Activated naive CD8-positive, alpha-beta T cell (primary cell): ENCODE results near the gene EED.

Source experiments
- H3K27ac Mint-ChIP-seq: one replicate; pipeline ENCODE4 v1.8.0; 2021; ENCODE audit warnings: mixed read lengths
- H3K27me3 Mint-ChIP-seq: one replicate; pipeline ENCODE4 v1.8.0; 2021; ENCODE audit warnings: mixed read lengths
- H3K36me3 Mint-ChIP-seq: one replicate; pipeline ENCODE4 v1.8.0; 2021; ENCODE audit warnings: mixed read lengths
- H3K4me1 Mint-ChIP-seq: one replicate; pipeline ENCODE4 v1.8.0; 2021; ENCODE audit warnings: low read depth, mixed read lengths
- H3K4me3 Mint-ChIP-seq: one replicate; pipeline ENCODE4 v1.8.0; 2021; ENCODE audit warnings: mild to moderate bottlenecking, mixed read lengths
- H3K9me3 Mint-ChIP-seq: one replicate; pipeline ENCODE4 v1.8.0; 2021; ENCODE audit warnings: low read depth, mixed read lengths

The EED gene

GRCh38 chr11:86244522-86245368 lies at the start of gene EED:
EED (plus strand) TSS chr11:86244753; CDS start chr11:86245230, 477 bp downstream.
- no peak within 1 kb of the TSS for H3K4me3 Mint-ChIP-seq

GRCh38 chr11:86194998-86195397 lies 49.6 kb upstream of the EED start:
- Mint-ChIP-seq H3K4me1 (peaks cover 14% of the 10 kb centered on the region), H3K36me3 (no peaks in the 10 kb centered on the region), H3K9me3 (no peaks in the 10 kb centered on the region), H3K4me3 (no peak overlapping the region), H3K27me3 (no peaks in the 10 kb centered on the region), H3K27ac (no peak overlapping the region)

More at GRCh38 chr11:86244522-86245368, at the start of gene EED:
- Mint-ChIP-seq H3K36me3 (peaks cover 3% of the 10 kb centered on the region), H3K4me1 (peaks cover 28% of the 10 kb centered on the region), H3K27me3 (no peaks in the 10 kb centered on the region), H3K9me3 (no peaks in the 10 kb centered on the region), H3K27ac (no peak within 1 kb of the TSS)

- H3K4me1 Mint-ChIP-seq: peaks cover 14% of the 10 kb centered on the region
- no peaks in the 10 kb centered on the region for H3K9me3 Mint-ChIP-seq
- no peaks in the 10 kb centered on the region for H3K27me3 Mint-ChIP-seq
- no peak overlapping the region for H3K27ac Mint-ChIP-seq
- no peak overlapping the region for H3K4me3 Mint-ChIP-seq
- H3K36me3 Mint-ChIP-seq: no peaks in the 10 kb centered on the region
Observed at GRCh38 chr11:86196085-86196696, 48.4 kb upstream of the EED start.

- Mint-ChIP-seq H3K9me3 (no peaks in the 10 kb centered on the region), H3K36me3 (no peaks in the 10 kb centered on the region), H3K27me3 (no peaks in the 10 kb centered on the region), H3K27ac (no peak overlapping the region), H3K4me1 (peaks cover 14% of the 10 kb centered on the region), H3K4me3 (no peak overlapping the region)
Observed at GRCh38 chr11:86196913-86197312, 47.6 kb upstream of the EED start.

GRCh38 chr11:86197448-86197847 lies 47.1 kb upstream of the EED start:
- H3K27me3 Mint-ChIP-seq: no peaks in the 10 kb centered on the region
- no peak overlapping the region for H3K4me3 Mint-ChIP-seq
- H3K9me3 Mint-ChIP-seq: no peaks in the 10 kb centered on the region
- no peaks in the 10 kb centered on the region for H3K36me3 Mint-ChIP-seq
- H3K4me1 Mint-ChIP-seq: peaks cover 13% of the 10 kb centered on the region
- H3K27ac Mint-ChIP-seq: no peak overlapping the region

GRCh38 chr11:86198139-86198538 lies 46.4 kb upstream of the EED start:
- Mint-ChIP-seq H3K4me1 (peaks cover 6% of the 10 kb centered on the region), H3K9me3 (no peaks in the 10 kb centered on the region), H3K4me3 (no peak overlapping the region), H3K36me3 (no peaks in the 10 kb centered on the region), H3K27ac (no peak overlapping the region), H3K27me3 (no peaks in the 10 kb centered on the region)

GRCh38 chr11:86199354-86199753 lies 45.2 kb upstream of the EED start:
- Mint-ChIP-seq H3K36me3 (no peaks in the 10 kb centered on the region), H3K27me3 (no peaks in the 10 kb centered on the region), H3K27ac (no peak overlapping the region), H3K9me3 (no peaks in the 10 kb centered on the region), H3K4me1 (no peaks in the 10 kb centered on the region), H3K4me3 (no peak overlapping the region)

GRCh38 chr11:86201371-86201884 lies 43.1 kb upstream of the EED start:
- no peaks in the 10 kb centered on the region for H3K9me3 Mint-ChIP-seq
- H3K27ac Mint-ChIP-seq: no peak overlapping the region
- H3K4me1 Mint-ChIP-seq: no peaks in the 10 kb centered on the region
- no peaks in the 10 kb centered on the region for H3K36me3 Mint-ChIP-seq
- no peak overlapping the region for H3K4me3 Mint-ChIP-seq
- no peaks in the 10 kb centered on the region for H3K27me3 Mint-ChIP-seq

GRCh38 chr11:86202013-86202336 lies 42.6 kb upstream of the EED start:
- H3K36me3 Mint-ChIP-seq: no peaks in the 10 kb centered on the region
- H3K4me1 Mint-ChIP-seq: no peaks in the 10 kb centered on the region

GRCh38 chr11:86204356-86204755 lies 40.2 kb upstream of the EED start:
- H3K4me3 Mint-ChIP-seq: no peak overlapping the region
- no peaks in the 10 kb centered on the region for H3K4me1 Mint-ChIP-seq
- no peaks in the 10 kb centered on the region for H3K9me3 Mint-ChIP-seq
- no peaks in the 10 kb centered on the region for H3K27me3 Mint-ChIP-seq
- H3K36me3 Mint-ChIP-seq: no peaks in the 10 kb centered on the region
- no peak overlapping the region for H3K27ac Mint-ChIP-seq

More at GRCh38 chr11:86202013-86202336, 42.6 kb upstream of the EED start:
- Mint-ChIP-seq H3K9me3 (no peaks in the 10 kb centered on the region), H3K4me3 (no peak overlapping the region), H3K27ac (no peak overlapping the region), H3K27me3 (no peaks in the 10 kb centered on the region)

- H3K4me1 Mint-ChIP-seq: peaks cover 4% of the 10 kb centered on the region
- H3K4me3 Mint-ChIP-seq: no peak overlapping the region
- H3K27ac Mint-ChIP-seq: no peak overlapping the region
- no peaks in the 10 kb centered on the region for H3K36me3 Mint-ChIP-seq
- H3K9me3 Mint-ChIP-seq: no peaks in the 10 kb centered on the region
- H3K27me3 Mint-ChIP-seq: no peaks in the 10 kb centered on the region
Observed at GRCh38 chr11:86205421-86206336, 38.9 kb upstream of the EED start.

GRCh38 chr11:86206337-86206695 lies 38.2 kb upstream of the EED start:
- peaks cover 6% of the 10 kb centered on the region for H3K4me1 Mint-ChIP-seq
- H3K4me3 Mint-ChIP-seq: no peak overlapping the region
- H3K36me3 Mint-ChIP-seq: no peaks in the 10 kb centered on the region
- no peaks in the 10 kb centered on the region for H3K9me3 Mint-ChIP-seq
- H3K27me3 Mint-ChIP-seq: no peaks in the 10 kb centered on the region
- no peak overlapping the region for H3K27ac Mint-ChIP-seq

- Mint-ChIP-seq H3K36me3 (no peaks in the 10 kb centered on the region), H3K27me3 (no peaks in the 10 kb centered on the region), H3K9me3 (no peaks in the 10 kb centered on the region), H3K4me3 (no peak overlapping the region), H3K4me1 (peaks cover 13% of the 10 kb centered on the region), H3K27ac (no peak overlapping the region)
Observed at GRCh38 chr11:86207413-86207812, 37.1 kb upstream of the EED start.

- no peaks in the 10 kb centered on the region for H3K27me3 Mint-ChIP-seq
- no peak overlapping the region for H3K27ac Mint-ChIP-seq
- peaks cover 13% of the 10 kb centered on the region for H3K4me1 Mint-ChIP-seq
- H3K36me3 Mint-ChIP-seq: no peaks in the 10 kb centered on the region
- H3K9me3 Mint-ChIP-seq: no peaks in the 10 kb centered on the region
- H3K4me3 Mint-ChIP-seq: no peak overlapping the region
Observed at GRCh38 chr11:86208572-86208971, 36.0 kb upstream of the EED start.
